HG02588 (cell line): ENCODE measurements around the gene RASL10A.
"Not testable (repeated sequence)": the region's sequence is repeated elsewhere in the genome, so short reads cannot be mapped to it uniquely, and the experiment has no call there.

Source experiments
- ATAC-seq: cut with Tn5 transposase; IDR thresholded peaks from one replicate; pipeline ENCODE4 v1.9.1; 2021; ENCODE audit warnings: mild to moderate bottlenecking, moderate library complexity; ENCODE audit not compliant: unreplicated experiment

RASL10A gene, protein sequence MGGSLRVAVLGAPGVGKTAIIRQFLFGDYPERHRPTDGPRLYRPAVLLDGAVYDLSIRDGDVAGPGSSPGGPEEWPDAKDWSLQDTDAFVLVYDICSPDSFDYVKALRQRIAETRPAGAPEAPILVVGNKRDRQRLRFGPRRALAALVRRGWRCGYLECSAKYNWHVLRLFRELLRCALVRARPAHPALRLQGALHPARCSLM

DNA sequence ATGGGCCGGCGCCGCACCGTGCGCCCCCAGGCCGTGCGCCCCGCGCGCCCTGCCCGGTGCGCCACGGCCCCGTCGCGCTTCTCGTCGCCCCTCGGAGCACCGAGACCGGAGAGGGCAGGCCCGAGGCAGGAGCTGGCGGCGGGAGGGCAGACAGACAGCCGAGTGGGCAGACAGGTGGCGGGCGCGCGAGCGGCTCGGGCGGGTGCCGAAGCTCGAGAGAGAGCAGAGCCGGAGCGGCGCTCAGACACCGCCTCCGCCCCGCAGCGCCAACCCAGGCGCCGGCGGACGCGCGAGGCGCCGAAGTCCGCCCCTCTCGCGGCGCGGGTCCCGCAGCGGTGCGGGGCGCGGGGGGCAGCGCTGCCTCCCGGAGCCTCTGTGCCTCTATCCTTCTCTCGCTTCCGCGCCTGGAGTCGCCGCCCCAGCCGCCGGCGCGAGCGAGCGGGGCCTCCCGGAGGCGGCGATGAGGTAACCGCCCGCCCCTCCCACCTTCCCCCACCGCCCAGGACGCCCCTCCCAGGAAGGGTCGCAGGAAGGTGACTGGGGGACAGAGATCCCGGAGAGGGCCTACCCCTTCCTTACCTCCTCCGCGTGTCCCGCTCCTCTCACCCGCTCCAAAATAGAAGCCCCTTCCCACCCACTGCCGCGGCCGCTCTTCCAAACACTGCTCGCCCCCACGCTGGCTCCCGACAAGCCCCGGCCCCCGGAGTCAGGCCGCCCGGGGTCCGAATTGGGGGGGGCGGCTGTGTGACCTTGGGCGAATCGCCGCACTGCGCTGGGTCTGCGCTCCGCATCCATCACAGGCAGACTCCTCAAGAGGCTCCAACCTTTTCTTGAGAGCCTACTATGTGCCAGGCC lies at the start of gene RASL10A:
Gene RASL10A, minus strand, starts transcription at position 412 of the 855 bp plus-strand sequence. CDS start 451 bp downstream, outside the sequence.
- no peak for ATAC-seq

DNA sequence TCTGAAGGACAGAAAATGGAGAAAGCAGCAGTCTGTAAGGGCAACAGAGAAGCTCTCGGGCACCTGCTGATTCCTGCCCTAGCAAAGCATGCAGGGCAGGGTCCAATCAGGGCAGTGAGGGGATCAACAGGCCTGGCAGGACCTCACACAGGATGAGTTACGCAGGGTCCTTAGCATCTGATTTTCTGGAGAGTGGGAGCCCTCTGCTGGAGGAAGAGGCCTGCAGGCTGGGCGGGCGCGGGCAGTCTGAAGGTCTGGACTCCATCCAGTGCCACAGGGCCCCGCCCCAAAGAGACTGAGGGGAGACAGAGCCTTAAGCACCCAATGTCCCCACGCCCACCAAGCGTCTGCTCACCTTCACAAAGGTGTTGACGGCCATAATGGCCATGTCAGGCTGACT lies 44.0 kb upstream of the RASL10A start:
- ATAC-seq = no peak

DNA sequence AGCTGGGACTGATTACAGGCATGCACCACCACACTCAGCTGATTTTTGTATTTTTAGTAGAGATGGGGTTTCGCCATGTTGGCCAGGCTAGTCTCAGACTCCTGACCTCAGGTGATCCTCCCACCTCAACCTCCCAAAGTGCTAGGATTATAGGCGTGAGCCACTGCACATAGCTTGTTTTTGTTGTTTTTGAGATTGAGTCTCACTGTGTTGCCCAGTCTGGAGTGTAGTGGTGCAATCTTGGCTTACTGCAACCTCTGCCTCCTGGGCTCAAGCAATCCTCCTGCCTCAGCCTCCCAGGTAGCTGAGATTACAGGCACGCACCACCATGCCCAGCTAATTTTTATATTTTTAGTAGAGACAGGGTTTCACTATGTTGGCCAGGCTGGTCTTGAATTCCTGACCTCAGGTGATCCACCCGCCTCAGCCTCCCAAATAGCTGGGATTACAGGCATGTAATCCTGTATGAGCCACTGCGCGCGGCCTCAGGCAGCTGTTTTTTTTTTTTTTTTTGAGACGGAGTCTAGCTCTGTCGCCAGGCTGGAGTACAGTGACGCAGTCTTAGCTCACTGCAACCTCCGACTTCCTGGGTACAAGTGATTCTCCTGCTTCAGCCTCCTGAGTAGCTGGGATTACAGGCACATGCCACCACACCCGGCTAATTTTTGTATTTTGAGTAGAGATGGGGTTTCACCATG lies 41.8 kb upstream of the RASL10A start:
- not testable (repeated sequence) for ATAC-seq

DNA sequence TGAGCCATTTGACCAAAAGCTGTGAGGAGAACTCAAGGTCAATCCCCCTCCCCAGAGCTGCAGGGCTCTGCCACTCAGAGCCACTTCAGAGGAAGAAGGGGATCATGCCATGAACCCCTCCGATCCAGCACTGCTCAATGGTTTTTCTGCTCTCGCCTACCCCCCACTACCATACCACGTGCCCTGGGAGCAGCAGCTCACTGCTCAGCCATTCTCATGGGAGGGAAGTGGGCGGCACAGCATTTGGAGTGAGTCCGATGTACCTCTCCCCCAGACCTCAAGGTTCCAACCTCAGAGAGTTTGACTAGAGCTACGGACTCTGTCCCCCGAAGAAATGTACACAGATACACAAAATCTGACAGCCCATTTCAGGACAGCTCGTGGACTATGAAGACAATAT lies 38.4 kb upstream of the RASL10A start:
- no peak for ATAC-seq

DNA sequence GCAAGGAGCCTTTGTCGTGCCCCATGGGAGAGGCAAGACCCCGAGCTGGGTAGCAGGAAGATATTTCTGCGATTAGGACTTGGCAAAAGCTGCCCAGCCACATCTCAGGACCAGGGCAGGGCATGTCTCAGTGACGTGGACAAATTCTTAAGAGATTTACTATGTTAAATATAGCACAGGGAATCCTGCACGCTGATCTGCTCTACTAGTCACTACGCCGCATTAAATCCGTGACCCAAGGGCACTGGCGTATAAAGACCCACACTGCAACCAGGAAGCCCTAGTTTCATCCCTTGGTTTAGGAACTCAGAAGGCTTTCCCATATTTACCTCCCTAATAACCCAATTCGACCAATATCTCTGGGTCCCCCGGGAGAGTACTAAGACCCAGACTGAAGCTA lies 37.8 kb upstream of the RASL10A start:
- no peak for ATAC-seq

DNA sequence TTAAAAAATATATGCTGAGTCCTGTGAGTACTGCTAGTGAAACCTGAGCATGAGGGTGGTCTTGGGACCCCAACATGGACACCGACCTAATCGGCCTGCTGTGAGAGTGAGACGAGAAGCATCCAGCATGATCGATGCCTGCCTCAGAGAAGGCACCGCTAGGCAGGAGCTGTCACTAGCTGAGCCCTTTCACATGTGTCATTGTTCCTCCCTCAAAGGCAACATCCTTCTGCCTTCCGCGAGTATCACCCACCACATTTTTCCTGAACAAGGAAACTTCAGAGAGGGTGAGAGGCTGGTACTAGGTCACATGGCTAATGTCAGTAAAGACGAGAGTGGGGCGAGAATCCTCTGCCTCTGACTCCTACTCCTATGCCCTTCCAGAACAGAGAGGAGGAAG lies 37.3 kb upstream of the RASL10A start:
- ATAC-seq = no peak

DNA sequence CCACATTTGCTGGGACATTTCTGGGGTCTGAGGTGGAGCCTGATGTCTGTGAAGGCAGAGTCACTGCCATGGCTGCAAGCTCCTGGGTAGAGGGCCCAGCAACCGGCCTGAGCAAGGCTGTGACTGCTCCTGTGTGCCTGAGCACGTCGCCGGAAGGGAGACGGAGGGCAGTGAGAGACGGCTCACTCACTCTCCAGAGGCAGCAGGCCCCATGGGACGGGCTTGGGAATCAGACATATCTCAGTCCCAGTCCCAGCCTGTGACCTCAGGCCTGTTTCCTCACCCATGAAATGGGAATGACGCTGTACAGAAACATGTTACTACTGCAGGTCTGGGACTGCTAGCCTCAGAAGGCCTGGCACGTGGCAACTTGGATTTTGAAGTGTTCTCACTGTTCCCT lies 36.4 kb upstream of the RASL10A start:
- no peak for ATAC-seq

DNA sequence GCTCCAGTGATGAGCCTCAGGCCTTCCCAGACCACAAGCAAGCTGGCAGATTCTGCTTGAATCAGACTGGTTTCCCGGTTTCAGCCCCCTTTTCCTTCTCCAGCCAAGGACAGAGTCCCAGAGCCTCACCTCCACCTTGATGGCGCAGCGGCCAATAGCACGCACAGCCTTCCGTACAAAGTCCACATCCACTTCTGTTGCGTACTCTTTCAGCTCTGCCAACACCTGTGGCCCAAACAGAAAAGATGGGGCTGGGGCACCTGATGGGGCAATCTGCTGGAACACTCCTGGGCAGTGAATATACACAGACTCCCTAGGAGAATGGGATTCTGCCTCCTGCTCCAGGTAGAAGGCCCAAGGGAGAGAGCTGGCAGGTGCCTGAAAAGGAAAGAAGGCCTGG lies 35.5 kb upstream of the RASL10A start:
- ATAC-seq = no peak

DNA sequence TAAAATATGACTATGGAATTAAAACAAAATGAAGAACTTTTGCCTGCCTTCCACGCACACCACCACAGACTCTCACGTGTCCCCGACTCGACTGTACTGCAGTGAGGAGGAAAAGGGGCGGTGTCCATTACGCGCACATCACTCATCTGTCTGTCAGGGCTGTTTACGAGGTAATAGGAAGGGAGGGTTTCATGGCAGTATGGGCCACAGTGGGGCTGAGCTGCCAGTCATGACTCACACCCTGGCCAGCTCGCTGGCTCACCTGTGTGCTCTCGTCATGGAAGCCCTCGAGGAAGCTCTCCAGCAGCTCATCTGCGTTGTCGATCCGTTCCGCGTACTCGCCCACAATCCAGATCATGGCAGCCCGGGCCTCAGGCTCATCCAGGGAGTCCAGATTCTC lies 33.5 kb upstream of the RASL10A start:
- ATAC-seq = no peak

DNA sequence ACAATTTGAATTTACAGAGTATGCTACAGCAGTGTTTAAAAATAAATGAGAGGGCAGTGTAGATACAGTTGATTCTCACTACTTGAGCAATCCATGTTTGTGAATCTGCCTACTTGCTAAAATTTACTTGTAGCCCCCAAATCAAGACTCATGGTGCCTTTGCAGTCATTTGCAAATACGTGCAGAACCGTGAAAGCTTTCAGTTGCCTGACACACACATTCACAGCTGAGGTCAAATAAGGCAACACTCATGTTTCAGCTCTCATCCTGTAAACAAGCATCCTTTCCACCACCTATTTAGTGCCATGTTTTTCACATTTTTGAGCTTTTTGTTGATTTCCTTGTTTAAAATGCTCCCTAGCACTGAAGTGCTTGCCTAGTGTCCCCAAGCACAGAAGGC lies 32.5 kb upstream of the RASL10A start:
- no peak for ATAC-seq

DNA sequence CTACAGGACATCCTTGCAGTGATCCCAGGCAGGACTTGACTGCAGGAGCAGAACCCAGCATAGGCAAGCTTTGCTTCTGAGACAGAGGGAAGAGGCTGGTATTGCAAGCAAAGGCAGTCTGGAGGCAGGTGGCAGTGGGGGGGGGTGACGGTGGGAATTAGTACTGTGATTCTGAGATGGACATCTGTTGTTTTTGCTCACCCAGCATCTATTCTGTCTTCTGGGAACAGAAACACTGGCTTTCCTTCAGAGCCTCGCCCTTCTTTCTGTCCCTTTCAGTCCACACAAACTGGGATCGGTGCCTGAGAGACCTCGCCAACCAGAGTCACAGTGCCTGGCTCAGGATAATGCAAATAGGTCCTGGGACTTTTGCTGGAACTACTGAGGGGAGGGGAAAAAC lies 31.2 kb upstream of the RASL10A start:
- no peak for ATAC-seq

DNA sequence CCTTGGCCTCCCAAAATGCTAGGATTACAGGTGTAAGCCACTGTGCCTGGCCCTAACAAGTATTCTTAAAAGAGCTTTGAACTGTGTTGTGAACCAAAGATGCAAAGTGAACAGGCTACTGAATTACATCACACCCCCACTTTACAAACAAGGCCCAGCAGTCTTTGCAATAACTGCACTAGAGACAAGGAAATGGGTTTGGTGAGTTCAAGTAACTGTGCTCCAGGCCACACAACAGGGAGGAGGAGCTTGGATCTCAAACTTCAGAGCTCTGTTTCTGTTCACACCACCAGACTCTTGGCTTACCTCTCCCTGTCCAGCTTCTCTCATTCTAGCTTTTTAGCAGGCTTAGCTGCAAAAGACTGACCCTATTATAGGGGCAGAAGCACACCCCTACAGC lies 30.4 kb upstream of the RASL10A start:
- no peak for ATAC-seq

DNA sequence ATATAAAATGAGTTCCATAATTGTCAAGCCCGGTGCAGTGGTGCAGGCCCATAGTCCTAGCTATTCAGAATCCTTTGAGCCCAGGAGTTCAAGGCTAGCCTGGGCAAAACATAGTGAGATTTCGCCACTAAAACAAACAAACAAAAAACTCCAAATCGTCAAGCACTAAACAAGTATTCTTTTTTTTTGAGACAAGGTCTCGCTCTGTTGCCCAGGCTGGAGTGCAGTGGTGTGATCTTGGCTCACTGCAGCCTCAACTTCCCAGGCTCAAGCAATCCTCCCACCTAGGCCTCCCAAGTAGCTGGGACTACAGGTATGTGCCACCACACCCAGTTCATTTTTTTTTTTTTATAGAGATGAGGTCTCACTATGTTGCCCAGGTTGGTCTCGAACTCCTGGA lies 29.4 kb upstream of the RASL10A start:
- ATAC-seq = not testable (repeated sequence)

DNA sequence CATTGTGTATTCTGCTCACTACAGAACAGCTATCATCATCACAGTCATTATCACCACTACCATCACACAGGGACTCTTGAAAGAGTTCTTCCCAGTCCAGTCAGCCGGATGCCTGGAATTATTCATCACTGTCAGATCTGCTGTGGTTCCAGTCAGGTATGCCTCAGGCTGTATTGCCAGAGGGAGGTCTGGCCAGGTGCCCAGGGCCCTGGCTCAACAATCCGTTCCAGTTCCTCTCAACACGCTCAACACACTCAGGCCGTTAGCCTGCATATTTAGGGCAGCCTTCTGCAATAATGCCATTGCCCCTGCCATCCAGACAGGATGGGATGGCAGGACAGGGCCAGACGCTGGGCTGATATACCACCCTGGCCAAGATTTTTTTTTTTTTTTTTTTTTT lies 28.6 kb upstream of the RASL10A start:
- ATAC-seq = no peak

DNA sequence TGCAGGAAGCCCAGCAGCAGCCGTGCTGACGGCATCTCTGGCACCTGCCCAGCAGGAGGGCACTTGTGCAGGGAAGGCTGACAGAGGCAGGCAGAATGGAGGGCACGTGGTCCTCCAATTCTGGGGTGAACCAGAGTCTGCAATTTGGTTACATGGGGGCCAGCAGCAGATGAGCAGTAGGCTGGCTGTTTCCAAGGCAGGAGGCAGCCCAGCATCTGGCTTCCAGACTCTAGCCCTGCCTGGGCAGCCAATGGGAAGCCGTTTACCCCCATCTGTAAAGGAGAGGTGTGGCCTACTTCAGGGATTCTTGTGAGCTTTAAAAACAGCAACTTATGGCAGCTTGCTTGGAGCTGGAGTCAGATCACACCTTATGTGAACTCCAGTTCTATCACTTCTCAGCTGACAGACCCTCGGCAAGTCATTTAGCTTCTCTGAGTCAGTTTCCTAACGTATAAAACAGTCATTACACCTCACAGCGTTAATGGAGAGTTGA lies 27.9 kb upstream of the RASL10A start:
- no peak for ATAC-seq

DNA sequence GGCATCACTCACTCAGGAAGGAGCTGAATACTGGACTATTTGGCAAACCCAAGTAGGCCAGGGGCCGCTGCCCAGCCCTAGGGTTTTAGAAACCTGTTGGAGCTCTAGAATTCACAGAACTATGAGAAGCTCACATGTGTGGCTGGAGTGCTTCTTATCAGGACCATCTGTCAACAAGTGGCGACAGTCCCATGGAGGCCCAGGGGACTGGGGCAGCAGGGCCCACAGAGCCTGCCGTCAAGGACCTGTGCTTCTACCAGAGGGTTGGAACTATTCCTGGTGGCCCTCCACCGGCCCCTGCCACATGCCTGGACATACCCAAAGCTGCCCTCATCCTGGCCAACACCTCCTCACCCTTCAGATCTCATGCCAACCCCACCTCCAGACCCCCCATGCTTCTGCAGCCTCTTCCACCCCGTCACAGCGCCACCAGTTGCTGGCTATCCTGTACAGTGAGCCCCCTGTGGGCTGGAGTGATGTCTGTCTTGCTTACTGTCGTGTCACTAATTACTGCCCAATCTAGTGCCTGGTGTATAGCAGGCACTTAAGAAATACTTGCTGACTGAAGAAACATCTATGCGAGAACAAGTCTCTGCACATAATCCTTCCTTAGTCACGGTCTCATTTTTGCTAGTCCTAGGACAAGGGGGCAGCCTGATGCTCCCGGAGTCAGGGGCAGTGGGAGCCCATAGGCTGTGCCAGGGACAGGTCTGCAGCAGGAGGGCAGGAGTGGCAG lies 27.2 kb upstream of the RASL10A start:
- no peak for ATAC-seq

DNA sequence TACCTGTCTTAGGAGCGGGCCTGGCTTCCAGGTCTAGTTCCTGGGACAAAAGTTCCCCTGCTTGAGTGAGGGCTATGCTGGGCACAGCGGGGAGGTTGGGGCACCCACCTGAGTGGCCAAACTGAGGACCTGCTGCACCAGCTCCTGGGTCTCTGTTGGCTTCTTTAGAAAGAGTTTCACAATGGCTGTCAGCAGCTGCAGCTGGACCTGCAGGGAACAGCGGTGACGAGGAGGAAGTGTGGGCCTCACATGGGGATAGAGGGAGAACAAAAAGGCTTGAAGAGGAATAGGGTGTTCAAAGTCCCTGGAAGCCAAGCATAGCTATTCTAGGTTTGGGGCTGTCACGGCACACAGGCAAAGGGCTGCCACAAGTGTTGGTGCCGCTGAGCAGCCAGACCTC lies 26.7 kb upstream of the RASL10A start:
- ATAC-seq = no peak

DNA sequence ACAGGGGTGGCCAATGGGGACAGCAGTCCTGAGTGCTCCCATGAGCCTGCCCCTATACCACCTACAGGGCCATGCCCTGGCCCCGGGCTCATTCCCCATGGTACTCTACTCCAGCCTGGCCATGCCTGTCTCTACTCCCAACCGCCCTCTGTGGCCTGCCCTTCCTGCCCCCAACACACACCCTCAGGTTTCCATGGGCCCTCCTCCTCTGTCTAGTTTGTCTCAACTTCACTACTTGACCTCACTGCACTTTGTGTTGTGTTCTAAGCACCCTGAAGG lies 26.3 kb upstream of the RASL10A start:
- ATAC-seq = no peak

DNA sequence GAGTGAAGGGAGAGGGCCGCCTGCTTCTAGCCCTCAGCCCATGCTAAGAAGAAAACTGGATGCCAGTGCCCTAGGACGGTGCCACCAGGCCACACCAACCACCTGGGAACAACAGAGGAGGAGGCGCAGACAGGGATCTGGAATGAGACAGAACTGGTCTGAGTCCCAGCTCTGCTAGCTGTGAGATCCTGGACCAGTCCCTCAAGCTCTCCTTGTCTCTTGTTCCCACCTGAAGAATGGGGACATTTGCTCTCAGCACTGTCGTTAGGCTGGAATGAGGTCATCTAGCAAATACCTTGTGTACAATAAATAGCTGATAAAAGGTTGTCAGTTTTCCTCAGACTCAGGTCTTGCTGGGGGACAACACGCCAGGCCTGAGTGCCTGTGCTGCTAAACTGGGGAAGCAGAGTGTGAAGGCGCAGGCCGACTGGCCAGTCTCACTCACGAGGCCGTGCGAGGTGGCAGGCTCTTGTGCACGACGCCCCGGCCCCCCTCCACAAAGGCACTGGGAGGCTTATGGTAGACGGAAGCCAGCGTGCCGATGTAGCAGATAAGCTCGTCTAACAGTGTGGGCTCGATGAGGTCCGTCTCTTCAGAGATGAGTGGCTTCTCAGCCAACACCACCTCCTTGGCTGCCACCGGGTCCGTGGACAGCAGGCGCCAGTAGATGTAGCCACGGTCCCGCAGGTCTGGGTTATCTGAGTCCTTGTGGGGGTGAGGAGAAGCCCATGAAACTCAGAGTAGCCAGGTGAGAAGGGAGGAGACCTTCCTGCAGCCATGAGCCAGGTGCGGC lies 25.8 kb upstream of the RASL10A start:
- no peak for ATAC-seq

DNA sequence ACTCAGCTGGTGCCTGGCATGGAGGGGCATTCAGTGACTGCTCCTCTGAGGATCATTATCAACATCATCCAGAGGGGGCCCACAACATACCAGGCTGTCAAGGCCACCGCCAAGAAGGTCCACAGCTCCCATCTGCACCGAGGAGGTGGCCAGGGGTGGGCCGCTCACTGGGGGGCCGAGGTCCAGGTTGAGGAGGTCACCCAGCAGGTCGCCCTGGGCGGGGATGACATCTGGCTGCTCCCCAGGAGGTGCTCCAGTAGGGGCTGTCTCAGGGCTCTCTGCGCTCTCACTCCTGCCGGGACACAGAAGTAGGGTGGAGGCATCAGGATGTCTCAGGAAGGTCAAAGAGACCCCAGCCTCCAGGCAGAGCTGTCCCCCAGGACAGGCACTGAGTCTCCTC lies 25.1 kb upstream of the RASL10A start:
- ATAC-seq = no peak
